Liver (tissue), 3 donors: ENCODE data around the gene SPTB.

Experiments
- ATF3 ChIP-seq: IDR thresholded peaks from 2 replicates; pipeline ENCODE4 v1.6.1; 2016; ENCODE audit warnings: antibody characterized with exemption
- EGR1 ChIP-seq, 2 donors: IDR thresholded peaks; 2 replicates each; pipeline ENCODE4 v1.6.1; 2016 to 2018; ENCODE audit warnings: antibody characterized with exemption in 2 of 2, low read depth in 2 of 2
- FOXA1 ChIP-seq: IDR thresholded peaks from 2 replicates; pipeline ENCODE4 v1.6.1; 2016; ENCODE audit warnings: antibody characterized with exemption
- JUND ChIP-seq, 2 donors: IDR thresholded peaks; 2 replicates each; pipeline ENCODE4 v1.6.1; 2016; ENCODE audit warnings: antibody characterized with exemption in 2 of 2
- MAX ChIP-seq: IDR thresholded peaks from 2 replicates; pipeline ENCODE4 v1.6.1; 2016; ENCODE audit warnings: antibody characterized with exemption
- RAD21 ChIP-seq, 2 donors: IDR thresholded peaks; 2 replicates each; pipeline ENCODE4 v1.6.1; 2016; ENCODE audit warnings: antibody characterized with exemption in 2 of 2, mild to moderate bottlenecking in 2 of 2
- RXRA ChIP-seq, 2 donors: IDR thresholded peaks; 2 replicates each; pipeline ENCODE4 v1.6.1; 2017 to 2018; ENCODE audit warnings: antibody characterized with exemption in 2 of 2, mild to moderate bottlenecking in 1 of 2
- SP1 ChIP-seq: IDR thresholded peaks from 2 replicates; pipeline ENCODE4 v1.6.1; 2018; ENCODE audit warnings: antibody characterized with exemption, mild to moderate bottlenecking
- TAF1 ChIP-seq: conservative IDR thresholded peaks from 2 replicates; pipeline ENCODE4 v1.6.1; 2016; ENCODE audit warnings: antibody characterized with exemption, mild to moderate bottlenecking
- YY1 ChIP-seq: IDR thresholded peaks from 2 replicates; pipeline ENCODE4 v1.6.1; 2016; ENCODE audit warnings: antibody characterized with exemption, mild to moderate bottlenecking
- TF ChIP-seq, protein P1 (sequence below): fragments of 150-350 bp; IDR thresholded peaks from 2 replicates; pipeline ENCODE4 v1.5.1; 2017; ENCODE audit warnings: improper control_type of control experiment, low read depth, low read length; ENCODE audit not compliant: missing input control
- TF ChIP-seq, protein P2 (sequence below): IDR thresholded peaks from 2 replicates; pipeline ENCODE4 v1.6.1; 2016; ENCODE audit warnings: antibody characterized with exemption
- donor health status: healthy.
- donor health status: healthy.

- TF ChIP-seq, protein P1, sequence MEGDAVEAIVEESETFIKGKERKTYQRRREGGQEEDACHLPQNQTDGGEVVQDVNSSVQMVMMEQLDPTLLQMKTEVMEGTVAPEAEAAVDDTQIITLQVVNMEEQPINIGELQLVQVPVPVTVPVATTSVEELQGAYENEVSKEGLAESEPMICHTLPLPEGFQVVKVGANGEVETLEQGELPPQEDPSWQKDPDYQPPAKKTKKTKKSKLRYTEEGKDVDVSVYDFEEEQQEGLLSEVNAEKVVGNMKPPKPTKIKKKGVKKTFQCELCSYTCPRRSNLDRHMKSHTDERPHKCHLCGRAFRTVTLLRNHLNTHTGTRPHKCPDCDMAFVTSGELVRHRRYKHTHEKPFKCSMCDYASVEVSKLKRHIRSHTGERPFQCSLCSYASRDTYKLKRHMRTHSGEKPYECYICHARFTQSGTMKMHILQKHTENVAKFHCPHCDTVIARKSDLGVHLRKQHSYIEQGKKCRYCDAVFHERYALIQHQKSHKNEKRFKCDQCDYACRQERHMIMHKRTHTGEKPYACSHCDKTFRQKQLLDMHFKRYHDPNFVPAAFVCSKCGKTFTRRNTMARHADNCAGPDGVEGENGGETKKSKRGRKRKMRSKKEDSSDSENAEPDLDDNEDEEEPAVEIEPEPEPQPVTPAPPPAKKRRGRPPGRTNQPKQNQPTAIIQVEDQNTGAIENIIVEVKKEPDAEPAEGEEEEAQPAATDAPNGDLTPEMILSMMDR: no peak
- TF ChIP-seq JUND (IDR thresholded peaks at IDR 0.05) (no peak), YY1 (no peak), ATF3 (no peak), MAX (no peak), TAF1 (no peak), EGR1 (IDR thresholded peaks at IDR 0.05; ENCODE audit: low read depth in 2 of 2) (no peak), SP1 (no peak), RAD21 (IDR thresholded peaks at IDR 0.05) (no peak), FOXA1 (no peak), RXRA (IDR thresholded peaks at IDR 0.05) (no peak)
- TF ChIP-seq, protein P2, sequence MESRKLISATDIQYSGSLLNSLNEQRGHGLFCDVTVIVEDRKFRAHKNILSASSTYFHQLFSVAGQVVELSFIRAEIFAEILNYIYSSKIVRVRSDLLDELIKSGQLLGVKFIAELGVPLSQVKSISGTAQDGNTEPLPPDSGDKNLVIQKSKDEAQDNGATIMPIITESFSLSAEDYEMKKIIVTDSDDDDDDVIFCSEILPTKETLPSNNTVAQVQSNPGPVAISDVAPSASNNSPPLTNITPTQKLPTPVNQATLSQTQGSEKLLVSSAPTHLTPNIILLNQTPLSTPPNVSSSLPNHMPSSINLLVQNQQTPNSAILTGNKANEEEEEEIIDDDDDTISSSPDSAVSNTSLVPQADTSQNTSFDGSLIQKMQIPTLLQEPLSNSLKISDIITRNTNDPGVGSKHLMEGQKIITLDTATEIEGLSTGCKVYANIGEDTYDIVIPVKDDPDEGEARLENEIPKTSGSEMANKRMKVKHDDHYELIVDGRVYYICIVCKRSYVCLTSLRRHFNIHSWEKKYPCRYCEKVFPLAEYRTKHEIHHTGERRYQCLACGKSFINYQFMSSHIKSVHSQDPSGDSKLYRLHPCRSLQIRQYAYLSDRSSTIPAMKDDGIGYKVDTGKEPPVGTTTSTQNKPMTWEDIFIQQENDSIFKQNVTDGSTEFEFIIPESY: no peak
Observed at GRCh38 chr14:64808449-64808848, 71.3 kb downstream of the SPTB start.
